Trophoblast cell (in vitro differentiated cells and primary cell): ENCODE measurements around the gene SUSD5.
A peak's percentile ranks its signal among the peaks of the same experiment; 100 is the strongest.

Experiments used
- DNase-seq, 2 donors: peaks; one replicate each; pipeline ENCODE4 v3.0.0-alpha.2; 2016
- H2AFZ ChIP-seq: 2 replicates; pipeline ENCODE4 v1.6.1; 2013; ENCODE audit warnings: low read length, moderate library complexity, mild to moderate bottlenecking; ENCODE audit not compliant: insufficient read depth, poor library complexity
- H2AK5ac ChIP-seq: 2 replicates; pipeline ENCODE4 v1.6.1; 2013; ENCODE audit warnings: mild to moderate bottlenecking, low read length
- H2BK120ac ChIP-seq: 2 replicates; pipeline ENCODE4 v1.6.1; 2013; ENCODE audit warnings: low read length, mild to moderate bottlenecking, moderate library complexity; ENCODE audit not compliant: insufficient read depth, poor library complexity
- H2BK12ac ChIP-seq: 2 replicates; pipeline ENCODE4 v1.6.1; 2013; ENCODE audit warnings: mild to moderate bottlenecking, low read length, moderate library complexity
- H2BK5ac ChIP-seq: 2 replicates; pipeline ENCODE4 v1.6.1; 2013; ENCODE audit warnings: low read length, low read depth, moderate library complexity, mild to moderate bottlenecking; ENCODE audit not compliant: poor library complexity
- H3K14ac ChIP-seq: 2 replicates; pipeline ENCODE4 v1.6.1; 2013; ENCODE audit warnings: mild to moderate bottlenecking, low read length
- H3K18ac ChIP-seq: 2 replicates; pipeline ENCODE4 v1.6.1; 2013; ENCODE audit warnings: mild to moderate bottlenecking, low read length
- H3K23ac ChIP-seq: 2 replicates; pipeline ENCODE4 v1.6.1; 2013; ENCODE audit warnings: low read length
- H3K27ac ChIP-seq: 2 replicates; pipeline ENCODE4 v1.5.1; 2013; ENCODE audit warnings: low read depth, mild to moderate bottlenecking, inconsistent platforms, low read length, moderate library complexity
- H3K27me3 ChIP-seq: 2 replicates; pipeline ENCODE4 v1.6.1; 2013; ENCODE audit warnings: inconsistent platforms, mild to moderate bottlenecking, low read length, moderate library complexity; ENCODE audit not compliant: insufficient read depth
- H3K36me3 ChIP-seq, 2 experiments: 1 replicate in 1 of 2; 2 replicates in 1 of 2; pipeline ENCODE4 v1.6.1; 2013; ENCODE audit warnings: low read length in 2 of 2, mild to moderate bottlenecking in 2 of 2, moderate library complexity in 1 of 2; ENCODE audit not compliant: insufficient read depth in 2 of 2, control insufficient read depth in 1 of 2
- H3K4ac ChIP-seq: 2 replicates; pipeline ENCODE4 v1.6.1; 2013; ENCODE audit warnings: low read depth, mild to moderate bottlenecking, low read length, moderate library complexity
- H3K4me1 ChIP-seq, 2 experiments: 1 replicate in 1 of 2; 2 replicates in 1 of 2; pipeline ENCODE4 v1.6.1; 2013; ENCODE audit warnings: low read length in 2 of 2, mild to moderate bottlenecking in 2 of 2, moderate library complexity in 1 of 2; ENCODE audit not compliant: insufficient read depth in 2 of 2, control insufficient read depth in 1 of 2
- H3K4me2 ChIP-seq: 2 replicates; pipeline ENCODE4 v1.6.1; 2013; ENCODE audit warnings: inconsistent platforms, mild to moderate bottlenecking, low read length, moderate library complexity
- H3K4me3 ChIP-seq: 2 replicates; pipeline ENCODE4 v1.5.1; 2013; ENCODE audit warnings: mild to moderate bottlenecking, low read depth, low read length, inconsistent platforms
- H3K79me1 ChIP-seq: one replicate; pipeline ENCODE4 v1.6.1; 2013; ENCODE audit warnings: low read length
- H3K79me2 ChIP-seq: 2 replicates; pipeline ENCODE4 v1.6.1; 2013; ENCODE audit warnings: low read length, mild to moderate bottlenecking; ENCODE audit not compliant: control insufficient read depth, insufficient read depth, poor library complexity
- H3K9ac ChIP-seq: 2 replicates; pipeline ENCODE4 v1.6.1; 2013; ENCODE audit warnings: mild to moderate bottlenecking, low read length
- H3K9me3 ChIP-seq: 2 replicates; pipeline ENCODE4 v1.6.1; 2013; ENCODE audit warnings: low read depth, mild to moderate bottlenecking, control low read depth, inconsistent platforms, low read length; ENCODE audit not compliant: insufficient read depth
- H4K12ac ChIP-seq: 2 replicates; pipeline ENCODE4 v1.6.1; 2013; ENCODE audit warnings: low read depth, mild to moderate bottlenecking, low read length, moderate library complexity
- H4K8ac ChIP-seq: 2 replicates; pipeline ENCODE4 v1.6.1; 2013; ENCODE audit warnings: low read depth, mild to moderate bottlenecking, low read length, moderate library complexity
- H4K91ac ChIP-seq: one replicate; pipeline ENCODE4 v1.6.1; 2013; ENCODE audit warnings: low read depth, mild to moderate bottlenecking, low read length, moderate library complexity
- WGBS: extraction: QIAGEN DNeasy Blood & Tissue Kit; methylation state at CpG from one replicate; pipeline ENCODE4 v1.1.7; 2013; ENCODE audit warnings: missing lambda C conversion rate; ENCODE audit not compliant: insufficient read length, insufficient coverage; ENCODE audit errors: extremely low coverage; 5-methylcytosine and 5-hydroxymethylcytosine counted together

Gene SUSD5

DNA sequence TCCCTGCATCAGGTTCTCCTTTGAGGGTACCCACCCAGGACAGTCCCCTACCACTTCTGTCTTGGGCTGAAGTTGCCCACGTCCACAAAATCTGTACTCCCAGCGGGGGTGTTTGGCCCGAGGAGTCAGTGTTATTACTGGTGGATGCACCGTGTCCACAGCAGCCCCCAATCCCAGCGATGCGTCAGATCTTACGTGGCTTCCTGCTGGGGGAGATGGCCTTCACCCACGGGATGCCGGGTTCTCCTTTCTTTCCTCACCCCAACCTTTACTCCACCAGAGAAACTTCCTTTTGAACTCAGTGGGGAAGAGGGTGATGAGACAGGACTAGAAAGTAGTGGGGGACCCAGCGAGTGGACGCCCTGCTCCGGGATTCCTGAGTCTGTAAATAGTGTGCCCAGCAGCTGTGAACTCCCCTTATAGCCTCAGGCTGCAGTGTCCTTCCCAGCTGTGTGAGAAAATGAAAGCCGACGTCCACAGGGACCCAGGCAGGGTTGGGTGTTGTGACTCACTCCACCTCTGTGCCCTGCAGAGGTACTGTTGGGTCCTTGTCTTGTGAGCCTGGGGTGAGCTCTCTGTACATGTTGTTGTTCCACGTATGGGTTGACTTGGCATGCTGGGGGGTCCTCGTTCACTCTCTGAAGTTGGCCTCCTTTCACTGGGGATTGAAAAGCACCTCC lies 73.2 kb downstream of the SUSD5 start:
- DNase-seq, result no peak
- WGBS, result no CpG with 5 or more reads among the region's 16 CpGs
- Histone ChIP-seq H4K8ac (no peak overlapping the region), H3K4me1 (peaks cover 3 to 6% of the 10 kb centered on the region in 2 experiments), H3K27me3 (no peaks in the 10 kb centered on the region), H3K79me2 (no peaks in the 10 kb centered on the region), H2BK120ac (no peak overlapping the region), H3K14ac (no peak overlapping the region), H2AFZ (no peak overlapping the region), H3K23ac (no peak overlapping the region), H3K18ac (no peak overlapping the region), H3K4ac (no peak overlapping the region), H3K4me2 (no peak overlapping the region), H4K91ac (no peak overlapping the region), H3K36me3 (peaks cover 7 to 13% of the 10 kb centered on the region in 2 experiments), H3K9ac (no peak overlapping the region), H3K9me3 (no peaks in the 10 kb centered on the region), H3K79me1 (no peaks in the 10 kb centered on the region), H2BK5ac (no peak overlapping the region), H4K12ac (no peak overlapping the region), H2AK5ac (no peak overlapping the region), H2BK12ac (no peak overlapping the region), H3K27ac (no peak overlapping the region), H3K4me3 (no peak overlapping the region)

DNA sequence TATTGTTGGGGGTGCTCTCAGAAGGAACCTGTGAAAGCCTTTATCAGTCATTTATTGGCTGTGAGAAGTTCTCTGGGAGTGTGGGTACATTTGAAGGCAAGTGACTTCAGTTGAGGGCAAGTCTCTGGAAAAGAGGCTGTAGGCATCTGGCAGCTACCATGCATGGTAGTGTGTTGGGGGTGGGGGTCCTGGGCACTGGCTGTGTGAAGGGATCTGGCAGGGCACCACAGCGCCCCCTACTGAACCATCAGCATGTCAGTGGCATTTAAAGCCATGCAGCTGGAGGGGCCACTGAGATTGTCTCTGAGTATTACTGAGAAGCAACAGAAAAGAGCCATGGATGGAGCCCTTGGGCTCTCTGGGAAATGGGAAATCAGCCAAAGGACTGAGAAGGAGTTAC lies 74.2 kb downstream of the SUSD5 start:
- no peak overlapping the region for H3K9ac ChIP-seq
- H3K27me3 ChIP-seq, result no peaks in the 10 kb centered on the region
- no peak overlapping the region for H2BK5ac ChIP-seq
- no peak overlapping the region for H2BK12ac ChIP-seq
- no CpG with 5 or more reads among the region's 1 CpG for WGBS
- H3K79me1 ChIP-seq, result no peaks in the 10 kb centered on the region
- no peaks in the 10 kb centered on the region for H3K79me2 ChIP-seq
- H2AK5ac ChIP-seq, result no peak overlapping the region
- peaks cover 3 to 6% of the 10 kb centered on the region in 2 experiments for H3K4me1 ChIP-seq
- no peak for DNase-seq
- no peak overlapping the region for H3K4me3 ChIP-seq
- H4K91ac ChIP-seq, result no peak overlapping the region
- H3K18ac ChIP-seq, result no peak overlapping the region
- H3K27ac ChIP-seq, result no peak overlapping the region
- H3K23ac ChIP-seq, result no peak overlapping the region
- no peak overlapping the region for H3K4me2 ChIP-seq
- no peak overlapping the region for H4K8ac ChIP-seq
- no peak overlapping the region for H3K4ac ChIP-seq
- H3K14ac ChIP-seq, result no peak overlapping the region
- peaks cover 7 to 13% of the 10 kb centered on the region in 2 experiments for H3K36me3 ChIP-seq
- H2BK120ac ChIP-seq, result no peak overlapping the region
- no peak overlapping the region for H2AFZ ChIP-seq
- no peaks in the 10 kb centered on the region for H3K9me3 ChIP-seq
- no peak overlapping the region for H4K12ac ChIP-seq

DNA sequence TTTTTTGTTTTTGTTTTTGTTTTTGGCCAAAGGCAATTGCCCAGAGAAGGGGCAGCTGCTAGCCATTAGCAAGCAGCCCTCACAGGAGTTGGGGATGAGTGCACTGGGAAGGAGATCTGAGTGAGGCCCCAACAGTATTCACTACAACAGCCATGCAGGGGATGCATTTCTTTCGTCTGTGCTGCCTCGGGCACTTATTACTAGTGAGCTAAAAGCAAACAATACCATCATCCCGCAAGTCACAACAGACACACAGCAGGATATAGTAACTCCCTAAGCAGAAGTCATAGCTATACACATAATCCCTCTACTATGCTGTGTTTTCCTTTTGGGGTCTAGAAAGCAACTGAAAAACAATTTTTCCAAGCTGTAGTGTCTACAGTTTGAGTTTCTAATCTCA lies 77.6 kb downstream of the SUSD5 start:
- Histone ChIP-seq H3K18ac (no peak overlapping the region), H2BK12ac (no peak overlapping the region), H3K4ac (no peak overlapping the region), H3K23ac (no peak overlapping the region), H2AK5ac (no peak overlapping the region), H3K27me3 (no peaks in the 10 kb centered on the region), H3K36me3 (peaks cover 9 to 16% of the 10 kb centered on the region in 2 experiments), H2BK5ac (no peak overlapping the region), H3K79me1 (no peaks in the 10 kb centered on the region), H4K12ac (no peak overlapping the region), H4K8ac (no peak overlapping the region), H4K91ac (no peak overlapping the region), H3K9me3 (no peaks in the 10 kb centered on the region), H3K4me2 (no peak overlapping the region), H3K4me3 (no peak overlapping the region), H3K14ac (no peak overlapping the region), H2AFZ (no peak overlapping the region), H3K4me1 (peaks cover 3 to 6% of the 10 kb centered on the region in 2 experiments), H2BK120ac (no peak overlapping the region), H3K9ac (no peak overlapping the region), H3K79me2 (no peaks in the 10 kb centered on the region), H3K27ac (no peak overlapping the region)
- DNase-seq, result no peak
- no CpG with 5 or more reads among the region's 3 CpGs for WGBS

DNA sequence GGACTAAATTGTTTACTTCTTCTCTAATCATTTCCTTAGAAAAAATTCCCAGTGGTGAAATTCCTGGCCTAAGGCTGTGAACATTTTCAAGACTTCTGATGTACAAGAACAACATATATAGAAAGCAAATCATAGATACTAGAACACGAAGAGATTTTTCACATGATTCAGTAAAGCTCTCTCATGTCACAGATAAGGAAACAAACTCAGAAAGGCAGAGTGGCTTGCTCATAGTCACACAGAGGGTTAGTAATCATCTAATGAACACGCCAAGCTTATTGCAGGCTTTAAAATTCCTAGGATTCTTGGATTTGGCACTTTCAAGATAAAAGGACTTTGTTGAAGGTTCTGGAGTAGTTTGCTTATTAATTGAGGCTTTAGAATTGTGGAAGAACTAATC lies 78.6 kb downstream of the SUSD5 start:
- no peaks in the 10 kb centered on the region for H3K79me1 ChIP-seq

More for the DNA sequence above, 78.6 kb downstream of the SUSD5 start:
- Histone ChIP-seq H3K79me2 (no peaks in the 10 kb centered on the region), H4K8ac (no peak overlapping the region), H2AK5ac (no peak overlapping the region), H3K14ac (no peak overlapping the region), H4K91ac (no peak overlapping the region), H2AFZ (no peak overlapping the region), H3K4ac (no peak overlapping the region), H3K9me3 (no peaks in the 10 kb centered on the region), H3K9ac (no peak overlapping the region), H4K12ac (no peak overlapping the region), H3K18ac (no peak overlapping the region), H3K23ac (no peak overlapping the region), H2BK12ac (no peak overlapping the region), H3K27ac (no peak overlapping the region), H2BK5ac (no peak overlapping the region), H3K4me2 (no peak overlapping the region), H3K4me1 (peaks cover 3 to 6% of the 10 kb centered on the region in 2 experiments), H3K4me3 (no peak overlapping the region), H2BK120ac (no peak overlapping the region), H3K27me3 (no peaks in the 10 kb centered on the region), H3K36me3 (peaks cover 8 to 12% of the 10 kb centered on the region in 2 experiments)
- WGBS, result no CpG with 5 or more reads among the region's 2 CpGs
- peak; percentile 54 to 86 for DNase-seq
